WTC11 (cell line): ENCODE data around the gene SPIRE1.

ENCODE experiments used
- CTCF ChIP-seq: fragments of 200-600 bp; IDR thresholded peaks from 2 replicates; pipeline ENCODE4 v1.8.0; 2022; ENCODE audit warnings: antibody characterized with exemption
- ESRRA ChIP-seq: sonication (generic); formaldehyde crosslinking; IDR thresholded peaks from 2 replicates; pipeline ENCODE4 v1.8.1; 2022; ENCODE audit warnings: mild to moderate bottlenecking, missing genetic modification reagents, borderline replicate concordance
- FOXJ3 ChIP-seq: sonication (generic); formaldehyde crosslinking; IDR thresholded peaks from 2 replicates; pipeline ENCODE4 v1.9.0; 2021; ENCODE audit warnings: missing genetic modification reagents, mild to moderate bottlenecking, borderline replicate concordance
- HMGXB4 ChIP-seq: sonication (generic); formaldehyde crosslinking; IDR thresholded peaks from 2 replicates; pipeline ENCODE4 v1.8.1; 2023; ENCODE audit warnings: mild to moderate bottlenecking, moderate library complexity, missing genetic modification reagents
- NR1H2 ChIP-seq: sonication (generic); formaldehyde crosslinking; IDR thresholded peaks from 2 replicates; pipeline ENCODE4 v1.9.0; 2021; ENCODE audit warnings: mild to moderate bottlenecking, moderate library complexity, missing genetic modification reagents
- NR2C2 ChIP-seq: sonication (generic); formaldehyde crosslinking; IDR thresholded peaks from 2 replicates; pipeline ENCODE4 v1.8.0; 2022; ENCODE audit warnings: mild to moderate bottlenecking, missing genetic modification reagents
- TP53 ChIP-seq: sonication (generic); formaldehyde crosslinking; IDR thresholded peaks from 2 replicates; pipeline ENCODE4 v1.8.1; 2023; ENCODE audit warnings: mild to moderate bottlenecking, missing genetic modification reagents
- TF ChIP-seq, protein P1 (sequence below): sonication (generic); formaldehyde crosslinking; IDR thresholded peaks from 2 replicates; pipeline ENCODE4 v1.8.1; 2023; ENCODE audit warnings: mild to moderate bottlenecking, missing genetic modification reagents, moderate library complexity
- TF ChIP-seq, protein P2 (sequence below): sonication (generic); formaldehyde crosslinking; IDR thresholded peaks from 2 replicates; pipeline ENCODE4 v1.8.0; 2023; ENCODE audit warnings: mild to moderate bottlenecking, missing genetic modification reagents

- no peak for TF ChIP-seq TP53 (CRISPR knock-in tag)
- no peak for TF ChIP-seq NR2C2
- TF ChIP-seq, protein P1, sequence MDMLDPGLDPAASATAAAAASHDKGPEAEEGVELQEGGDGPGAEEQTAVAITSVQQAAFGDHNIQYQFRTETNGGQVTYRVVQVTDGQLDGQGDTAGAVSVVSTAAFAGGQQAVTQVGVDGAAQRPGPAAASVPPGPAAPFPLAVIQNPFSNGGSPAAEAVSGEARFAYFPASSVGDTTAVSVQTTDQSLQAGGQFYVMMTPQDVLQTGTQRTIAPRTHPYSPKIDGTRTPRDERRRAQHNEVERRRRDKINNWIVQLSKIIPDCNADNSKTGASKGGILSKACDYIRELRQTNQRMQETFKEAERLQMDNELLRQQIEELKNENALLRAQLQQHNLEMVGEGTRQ (CRISPR knock-in tag) = no peak
- TF ChIP-seq CTCF = no peak
- TF ChIP-seq ESRRA (CRISPR knock-in tag) = no peak
- TF ChIP-seq, protein P2, sequence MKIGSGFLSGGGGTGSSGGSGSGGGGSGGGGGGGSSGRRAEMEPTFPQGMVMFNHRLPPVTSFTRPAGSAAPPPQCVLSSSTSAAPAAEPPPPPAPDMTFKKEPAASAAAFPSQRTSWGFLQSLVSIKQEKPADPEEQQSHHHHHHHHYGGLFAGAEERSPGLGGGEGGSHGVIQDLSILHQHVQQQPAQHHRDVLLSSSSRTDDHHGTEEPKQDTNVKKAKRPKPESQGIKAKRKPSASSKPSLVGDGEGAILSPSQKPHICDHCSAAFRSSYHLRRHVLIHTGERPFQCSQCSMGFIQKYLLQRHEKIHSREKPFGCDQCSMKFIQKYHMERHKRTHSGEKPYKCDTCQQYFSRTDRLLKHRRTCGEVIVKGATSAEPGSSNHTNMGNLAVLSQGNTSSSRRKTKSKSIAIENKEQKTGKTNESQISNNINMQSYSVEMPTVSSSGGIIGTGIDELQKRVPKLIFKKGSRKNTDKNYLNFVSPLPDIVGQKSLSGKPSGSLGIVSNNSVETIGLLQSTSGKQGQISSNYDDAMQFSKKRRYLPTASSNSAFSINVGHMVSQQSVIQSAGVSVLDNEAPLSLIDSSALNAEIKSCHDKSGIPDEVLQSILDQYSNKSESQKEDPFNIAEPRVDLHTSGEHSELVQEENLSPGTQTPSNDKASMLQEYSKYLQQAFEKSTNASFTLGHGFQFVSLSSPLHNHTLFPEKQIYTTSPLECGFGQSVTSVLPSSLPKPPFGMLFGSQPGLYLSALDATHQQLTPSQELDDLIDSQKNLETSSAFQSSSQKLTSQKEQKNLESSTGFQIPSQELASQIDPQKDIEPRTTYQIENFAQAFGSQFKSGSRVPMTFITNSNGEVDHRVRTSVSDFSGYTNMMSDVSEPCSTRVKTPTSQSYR = no peak
- no peak for TF ChIP-seq FOXJ3
- TF ChIP-seq HMGXB4 = no peak
- TF ChIP-seq NR1H2 (CRISPR knock-in tag) = no peak
These were observed 141.8 kb downstream of the SPIRE1 start for GRCh38 chr18:12516049-12516630.
